Measurements from ENCODE around the gene GALNTL6. TPM values are rescaled to one million over a fixed set of nuclear protein-coding genes. Genes with fewer than 3 reads are reported as not detected.

Gene GALNTL6
- total RNA-seq, 1 donor = under 0.01 TPM

- Histone ChIP-seq H3K27ac (ENCODE audit: low read depth, low read length) (no peak overlapping the region), H3K4me2 (ENCODE audit: insufficient read depth, low read length) (no peak overlapping the region), H3K9me3 (ENCODE audit: low read depth, low read length) (no peaks in the 10 kb centered on the region), H4K20me1 (ENCODE audit: insufficient read depth, low read length) (no peaks in the 10 kb centered on the region), H2AFZ (ENCODE audit: low read length) (no peak overlapping the region), H3K4me1 (ENCODE audit: insufficient read depth, low read length) (no peaks in the 10 kb centered on the region), H3K27me3 (ENCODE audit: insufficient read depth, low read length) (no peaks in the 10 kb centered on the region), H3K36me3 (ENCODE audit: insufficient read depth, low read length) (no peaks in the 10 kb centered on the region), H3K79me2 (ENCODE audit: insufficient read depth, low read length) (no peaks in the 10 kb centered on the region), H3K4me3 (ENCODE audit: insufficient read depth, low read length) (no peak overlapping the region)
- DNase-seq (ENCODE audit: insufficient read length, low spot score, missing footprints) = no peak
- no peak for TF ChIP-seq CTCF (IDR thresholded peaks at IDR 0.05; ENCODE audit: extremely low read depth, low read depth, low read length)
Observed at GRCh38 chr4:172207258-172207657, 394.1 kb downstream of the GALNTL6 start.

- no peaks in the 10 kb centered on the region for H4K20me1 ChIP-seq (ENCODE audit: insufficient read depth, low read length)
- H3K4me3 ChIP-seq (ENCODE audit: insufficient read depth, low read length) = no peak overlapping the region
- H3K4me2 ChIP-seq (ENCODE audit: insufficient read depth, low read length) = no peak overlapping the region
- no peaks in the 10 kb centered on the region for H3K36me3 ChIP-seq (ENCODE audit: insufficient read depth, low read length)
- H3K27ac ChIP-seq (ENCODE audit: low read depth, low read length) = no peak overlapping the region
- no peak for TF ChIP-seq CTCF (IDR thresholded peaks at IDR 0.05; ENCODE audit: extremely low read depth, low read depth, low read length)
- no peak overlapping the region for H2AFZ ChIP-seq (ENCODE audit: low read length)
- no peaks in the 10 kb centered on the region for H3K79me2 ChIP-seq (ENCODE audit: insufficient read depth, low read length)
- H3K27me3 ChIP-seq (ENCODE audit: insufficient read depth, low read length) = no peaks in the 10 kb centered on the region
- DNase-seq (ENCODE audit: insufficient read length, low spot score, missing footprints) = no peak
- no peaks in the 10 kb centered on the region for H3K4me1 ChIP-seq (ENCODE audit: insufficient read depth, low read length)
- H3K9me3 ChIP-seq (ENCODE audit: low read depth, low read length) = no peaks in the 10 kb centered on the region
Observed at GRCh38 chr4:172207886-172208285, 394.7 kb downstream of the GALNTL6 start.

GRCh38 chr4:172220679-172221078 lies 407.5 kb downstream of the GALNTL6 start:
- H3K27ac ChIP-seq (ENCODE audit: low read depth, low read length) = no peak overlapping the region
- TF ChIP-seq CTCF (IDR thresholded peaks at IDR 0.05; ENCODE audit: extremely low read depth, low read depth, low read length) = no peak
- no peaks in the 10 kb centered on the region for H3K27me3 ChIP-seq (ENCODE audit: insufficient read depth, low read length)
- H2AFZ ChIP-seq (ENCODE audit: low read length) = no peak overlapping the region
- no peaks in the 10 kb centered on the region for H3K79me2 ChIP-seq (ENCODE audit: insufficient read depth, low read length)
- no peak for DNase-seq (ENCODE audit: insufficient read length, low spot score, missing footprints)
- H3K36me3 ChIP-seq (ENCODE audit: insufficient read depth, low read length) = no peaks in the 10 kb centered on the region
- H4K20me1 ChIP-seq (ENCODE audit: insufficient read depth, low read length) = no peaks in the 10 kb centered on the region
- H3K4me2 ChIP-seq (ENCODE audit: insufficient read depth, low read length) = no peak overlapping the region
- no peak overlapping the region for H3K4me3 ChIP-seq (ENCODE audit: insufficient read depth, low read length)
- no peaks in the 10 kb centered on the region for H3K4me1 ChIP-seq (ENCODE audit: insufficient read depth, low read length)
- H3K9me3 ChIP-seq (ENCODE audit: low read depth, low read length) = no peaks in the 10 kb centered on the region

- no peak overlapping the region for H3K4me3 ChIP-seq (ENCODE audit: insufficient read depth, low read length)
- no peaks in the 10 kb centered on the region for H3K4me1 ChIP-seq (ENCODE audit: insufficient read depth, low read length)
- H3K79me2 ChIP-seq (ENCODE audit: insufficient read depth, low read length) = no peaks in the 10 kb centered on the region
- no peaks in the 10 kb centered on the region for H3K36me3 ChIP-seq (ENCODE audit: insufficient read depth, low read length)
- no peak overlapping the region for H3K27ac ChIP-seq (ENCODE audit: low read depth, low read length)
- no peak for DNase-seq (ENCODE audit: insufficient read length, low spot score, missing footprints)
- H3K9me3 ChIP-seq (ENCODE audit: low read depth, low read length) = peaks cover 2% of the 10 kb centered on the region
- TF ChIP-seq CTCF (IDR thresholded peaks at IDR 0.05; ENCODE audit: extremely low read depth, low read depth, low read length) = no peak
- no peak overlapping the region for H2AFZ ChIP-seq (ENCODE audit: low read length)
- no peak overlapping the region for H3K4me2 ChIP-seq (ENCODE audit: insufficient read depth, low read length)
- no peaks in the 10 kb centered on the region for H3K27me3 ChIP-seq (ENCODE audit: insufficient read depth, low read length)
- no peaks in the 10 kb centered on the region for H4K20me1 ChIP-seq (ENCODE audit: insufficient read depth, low read length)
Observed at GRCh38 chr4:172225457-172225856, 412.3 kb downstream of the GALNTL6 start.

Data from osteoblast (primary cell).